GM23338 (cell line): ENCODE measurements around the gene DYSF. TPM values are rescaled to one million over a fixed set of nuclear protein-coding genes. Genes with fewer than 3 reads are reported as not detected.

Experiments used
- ATAC-seq: fragments of 200-7000 bp; cut with Tn5 transposase; 3 replicates; pipeline ENCODE4 v1.9.1; 2020
- DNase-seq: peaks from one replicate; pipeline ENCODE4 v3.0.0-alpha.2; 2015; ENCODE audit warnings: low spot score
- H2AFZ ChIP-seq: fragments of 200-600 bp; sonication (generic); 2 replicates; pipeline ENCODE4 v1.8.0; 2016; ENCODE audit warnings: antibody characterized with exemption, mild to moderate bottlenecking, moderate library complexity
- H3F3A ChIP-seq: fragments of 200-600 bp; sonication (generic); replicated peaks from 2 replicates; pipeline ENCODE4 v1.8.0; 2017; ENCODE audit warnings: antibody characterized with exemption, mixed run types, low read depth
- H3K27ac ChIP-seq: fragments of 200-600 bp; sonication (generic); 2 replicates; pipeline ENCODE4 v1.6.1; 2016; ENCODE audit warnings: low read depth
- H3K27me3 ChIP-seq: fragments of 200-600 bp; sonication (generic); 2 replicates; pipeline ENCODE4 v1.8.0; 2016; ENCODE audit warnings: mild to moderate bottlenecking, mixed run types, moderate library complexity; ENCODE audit not compliant: insufficient read depth
- H3K36me3 ChIP-seq: fragments of 200-600 bp; sonication (generic); 2 replicates; pipeline ENCODE4 v1.8.0; 2016; ENCODE audit warnings: mild to moderate bottlenecking; ENCODE audit not compliant: insufficient read depth
- H3K4me1 ChIP-seq: fragments of 200-600 bp; sonication (generic); 2 replicates; pipeline ENCODE4 v1.8.0; 2016; ENCODE audit warnings: mild to moderate bottlenecking, moderate library complexity; ENCODE audit not compliant: insufficient read depth
- H3K4me2 ChIP-seq: fragments of 200-600 bp; sonication (generic); 2 replicates; pipeline ENCODE4 v1.7.1; 2017; ENCODE audit warnings: mixed run types
- H3K4me3 ChIP-seq: fragments of 200-600 bp; sonication (generic); 2 replicates; pipeline ENCODE4 v1.6.1; 2016; ENCODE audit warnings: mixed run types
- H3K79me2 ChIP-seq: fragments of 200-600 bp; sonication (generic); replicated peaks from 2 replicates; pipeline ENCODE4 v1.8.0; 2017; ENCODE audit warnings: mild to moderate bottlenecking; ENCODE audit not compliant: insufficient read depth
- H3K9me2 ChIP-seq: fragments of 200-600 bp; sonication (generic); 2 replicates; pipeline ENCODE4 v1.8.0; 2017; ENCODE audit not compliant: insufficient read depth
- H4K20me1 ChIP-seq: fragments of 200-600 bp; sonication (generic); replicated peaks from 2 replicates; pipeline ENCODE4 v1.8.0; 2017; ENCODE audit warnings: mild to moderate bottlenecking; ENCODE audit not compliant: insufficient read depth
- H3K27ac Mint-ChIP-seq: 2 replicates; pipeline ENCODE4 v1.8.0; 2020; ENCODE audit warnings: inconsistent platforms, mild to moderate bottlenecking, moderate library complexity, mixed read lengths
- H3K27me3 Mint-ChIP-seq: 3 replicates; pipeline ENCODE4 v1.8.0; 2022; ENCODE audit warnings: low read depth, mild to moderate bottlenecking, moderate library complexity, mixed read lengths, inconsistent platforms; ENCODE audit not compliant: insufficient read depth, poor library complexity
- H3K36me3 Mint-ChIP-seq: 3 replicates; pipeline ENCODE4 v1.8.0; 2021; ENCODE audit warnings: low read depth, mild to moderate bottlenecking, inconsistent platforms, moderate library complexity, mixed read lengths
- H3K4me1 Mint-ChIP-seq: 3 replicates; pipeline ENCODE4 v1.8.0; 2020; ENCODE audit warnings: mild to moderate bottlenecking, inconsistent platforms, mixed read lengths
- H3K4me3 Mint-ChIP-seq: 3 replicates; pipeline ENCODE4 v1.8.0; 2021; ENCODE audit warnings: moderate library complexity, mild to moderate bottlenecking, inconsistent platforms, mixed read lengths
- H3K9me3 Mint-ChIP-seq: 3 replicates; pipeline ENCODE4 v1.8.0; 2020; ENCODE audit warnings: moderate library complexity, mild to moderate bottlenecking, inconsistent platforms, mixed read lengths
- ETS1 ChIP-seq: IDR thresholded peaks from 2 replicates; pipeline ENCODE4 v1.6.1; 2016; ENCODE audit warnings: antibody characterized with exemption
- EZH2 ChIP-seq: fragments of 200-600 bp; sonication (generic); IDR thresholded peaks from one replicate; pipeline ENCODE4 v1.8.0; 2017; ENCODE audit warnings: antibody characterized with exemption, mild to moderate bottlenecking, low read depth; ENCODE audit not compliant: unreplicated experiment
- NANOG ChIP-seq: IDR thresholded peaks from 2 replicates; pipeline ENCODE4 v1.6.1; 2016; ENCODE audit warnings: antibody characterized with exemption, borderline replicate concordance
- POLR2AphosphoS5 ChIP-seq: IDR thresholded peaks from 2 replicates; pipeline ENCODE4 v1.6.1; 2016; ENCODE audit warnings: antibody characterized with exemption, low read depth
- REST ChIP-seq: IDR thresholded peaks from one replicate; pipeline ENCODE4 v1.6.1; 2018; ENCODE audit warnings: antibody characterized with exemption; ENCODE audit not compliant: unreplicated experiment
- ZNF331 ChIP-seq: fragments of 250-450 bp; sonication (Bioruptor Pico); IDR thresholded peaks from 2 replicates; pipeline ENCODE4 v1.5.0; 2020; ENCODE audit warnings: low read depth, mild to moderate bottlenecking, moderate library complexity
- ZNF462 ChIP-seq: fragments of 250-450 bp; sonication (Bioruptor Pico); IDR thresholded peaks from 2 replicates; pipeline ENCODE4 v1.5.0; 2020; ENCODE audit warnings: mild to moderate bottlenecking, moderate library complexity
- polyA plus RNA-seq: library from polyadenylated mRNA; unstranded; fragments of >200 nt; fragmentation: Nextera tagmentation; extraction: Ambion mirVana; gene quantifications from 2 replicates; pipeline ENCODE4 v1.2.1, GENCODE V29; 2016
- total RNA-seq: library from RNA; depleted of rRNA; stranded (reverse); fragments of >200 nt; shearing (Covaris generic); gene quantifications from 2 replicates; pipeline ENCODE4 v1.2.3, GENCODE V29; 2014

Gene DYSF
- total and polyA plus RNA-seq, 2 experiments from 2014 or later = 7.3 to 21.3 TPM

GRCh38 chr2:71724793-71725192, 271.4 kb downstream of the DYSF start:
- ATAC-seq = no peak
- H3K4me1 ChIP-seq = no peaks in the 10 kb centered on the region

More at GRCh38 chr2:71724793-71725192, 271.4 kb downstream of the DYSF start:
- H3K9me3 Mint-ChIP-seq = peaks cover 3% of the 10 kb centered on the region; the same call in 1 of the 3 replicates
- no peak overlapping the region for H3K4me2 ChIP-seq
- H3K27me3 Mint-ChIP-seq = no peaks in the 10 kb centered on the region
- H3F3A ChIP-seq = no peaks in the 10 kb centered on the region
- H3K27me3 ChIP-seq = no peaks in the 10 kb centered on the region
- H4K20me1 ChIP-seq = no peaks in the 10 kb centered on the region
- no peaks in the 10 kb centered on the region for H3K79me2 ChIP-seq
- H3K27ac Mint-ChIP-seq = no peak overlapping the region
- DNase-seq = no peak
- H3K4me3 ChIP-seq = no peak overlapping the region
- no peak overlapping the region for H3K27ac ChIP-seq
- H2AFZ ChIP-seq = no peak overlapping the region
- H3K4me3 Mint-ChIP-seq = no peak overlapping the region
- H3K9me2 ChIP-seq = no peaks in the 10 kb centered on the region; the same call in none of the 2 replicates
- TF ChIP-seq REST (no peak), ZNF331 (no peak), NANOG (no peak), POLR2AphosphoS5 (no peak), ETS1 (no peak), EZH2 (no peak), ZNF462 (CRISPR knock-in tag) (no peak)
- no peaks in the 10 kb centered on the region; the same call in 2 of the 3 replicates for H3K36me3 Mint-ChIP-seq
- H3K4me1 Mint-ChIP-seq = no peaks in the 10 kb centered on the region
- no peaks in the 10 kb centered on the region for H3K36me3 ChIP-seq
